ENCODE results near the gene HBZ.

HBZ gene

GRCh38 chr16:180681-181564, 28.5 kb downstream of the HBZ start:
- peak; percentile 14 for TF ChIP-seq CTCF (IDR thresholded peaks at IDR 0.05; ENCODE audit: insufficient read depth, low read length, missing control alignments)
- peak overlapping the region; percentile 48 for H3K4me3 ChIP-seq (ENCODE audit: low read depth, low read length)
- DNase-seq (ENCODE audit: low read depth, low spot score): no peak
- POLR2A ChIA-PET: interaction anchor here (0.7 to 1.4 kb wide), 3 partner anchors 8 to 74 kb away, joined by 3 to 5 read pairs (median 3); no protein-coding TSS in a partner anchor
- CTCF ChIA-PET: interaction anchor here (0.7 to 6.9 kb wide), 38 partner anchors 10 to 252 kb away, joined by 3 to 126 read pairs (median 5); partner anchors contain the start of gene FAM234A

GRCh38 chr16:181565-182021, 29.1 kb downstream of the HBZ start:
- DNase-seq (ENCODE audit: low read depth, low spot score): no peak
- CTCF ChIA-PET: interaction anchor here (0.6 to 6.9 kb wide), 35 partner anchors 10 to 251 kb away, joined by 3 to 126 read pairs (median 4); partner anchors contain the start of gene FAM234A
- peak; percentile 98 for TF ChIP-seq CTCF (IDR thresholded peaks at IDR 0.05; ENCODE audit: insufficient read depth, low read length, missing control alignments)
- POLR2A ChIA-PET: interaction anchor here (1.4 kb wide), 1 partner anchor 75 kb away, joined by 5 read pairs; no protein-coding TSS in a partner anchor
- H3K4me3 ChIP-seq (ENCODE audit: low read depth, low read length): no peak overlapping the region; the same call in 1 of the 2 replicates

GRCh38 chr16:183005-183404, 30.6 kb downstream of the HBZ start:
- CTCF ChIA-PET: interaction anchor here (0.9 to 6.9 kb wide), 9 partner anchors 10 to 120 kb away, joined by 3 to 126 read pairs (median 19); no protein-coding TSS in a partner anchor
- no peak overlapping the region for H3K4me3 ChIP-seq (ENCODE audit: low read depth, low read length)
- no peak for TF ChIP-seq CTCF (IDR thresholded peaks at IDR 0.05; ENCODE audit: insufficient read depth, low read length, missing control alignments)
- DNase-seq (ENCODE audit: low read depth, low spot score): no peak
- POLR2A ChIA-PET: interaction anchor here (1.1 kb wide), 1 partner anchor 111 kb away, joined by 4 read pairs; no protein-coding TSS in a partner anchor

- DNase-seq (ENCODE audit: low read depth, low spot score): no peak
- ChIA-PET CTCF (interaction anchor here (5.7 kb wide), 1 partner anchor 8 kb away, joined by 81 read pairs; no protein-coding TSS in a partner anchor), POLR2A (no interaction called here)
- TF ChIP-seq CTCF (IDR thresholded peaks at IDR 0.05; ENCODE audit: insufficient read depth, low read length, missing control alignments): no peak
- no peak overlapping the region for H3K4me3 ChIP-seq (ENCODE audit: low read depth, low read length)
These were observed 32.8 kb downstream of the HBZ start for GRCh38 chr16:185213-185612.

GRCh38 chr16:185691-186090, 33.2 kb downstream of the HBZ start:
- no peak overlapping the region for H3K4me3 ChIP-seq (ENCODE audit: low read depth, low read length)
- POLR2A ChIA-PET: no interaction called here
- no peak for TF ChIP-seq CTCF (IDR thresholded peaks at IDR 0.05; ENCODE audit: insufficient read depth, low read length, missing control alignments)
- CTCF ChIA-PET: interaction anchor here (5.7 kb wide), 1 partner anchor 8 kb away, joined by 81 read pairs; no protein-coding TSS in a partner anchor
- no peak for DNase-seq (ENCODE audit: low read depth, low spot score)

- CTCF ChIA-PET: interaction anchor here (0.7 to 1.1 kb wide), 2 partner anchors 70 to 122 kb away, joined by 3 read pairs; no protein-coding TSS in a partner anchor
- POLR2A ChIA-PET: no interaction called here
- no peak overlapping the region for H3K4me3 ChIP-seq (ENCODE audit: low read depth, low read length)
- DNase-seq (ENCODE audit: low read depth, low spot score): no peak
- no peak for TF ChIP-seq CTCF (IDR thresholded peaks at IDR 0.05; ENCODE audit: insufficient read depth, low read length, missing control alignments)
These were observed 34.9 kb downstream of the HBZ start for GRCh38 chr16:187330-187729.

Data from AG04449 (cell line).